Mesodermal cell (in vitro differentiated cells): ENCODE measurements around the gene ZIC3.

Experiments
- H3K27ac ChIP-seq: 2 replicates; pipeline ENCODE4 v1.7.0; 2013; ENCODE audit warnings: mild to moderate bottlenecking, low read depth, low read length, moderate library complexity; ENCODE audit not compliant: severe bottlenecking
- H3K36me3 ChIP-seq: 2 replicates; pipeline ENCODE4 v1.7.1; 2013; ENCODE audit warnings: mild to moderate bottlenecking, low read length, moderate library complexity; ENCODE audit not compliant: control insufficient read depth, insufficient read depth
- H3K4me1 ChIP-seq: one replicate; pipeline ENCODE4 v1.7.1; 2013; ENCODE audit warnings: mild to moderate bottlenecking, low read length; ENCODE audit not compliant: insufficient read depth, control insufficient read depth, poor library complexity, severe bottlenecking
- H3K4me3 ChIP-seq: 2 replicates; pipeline ENCODE4 v1.7.0; 2013; ENCODE audit warnings: low read length, control low read depth, mild to moderate bottlenecking; ENCODE audit not compliant: insufficient read depth, poor library complexity, severe bottlenecking; ENCODE audit errors: extremely low read depth
- H3K9me3 ChIP-seq: 2 replicates; pipeline ENCODE4 v1.7.1; 2013; ENCODE audit warnings: mild to moderate bottlenecking, low read length, moderate library complexity; ENCODE audit not compliant: control insufficient read depth
- WGBS, 2 experiments: methylation state at CpG; one replicate each; pipeline ENCODE4 v1.1.5; 2013; ENCODE audit warnings: missing lambda C conversion rate in 2 of 2; ENCODE audit not compliant: insufficient coverage in 2 of 2; 5-methylcytosine and 5-hydroxymethylcytosine counted together

ZIC3 gene

DNA sequence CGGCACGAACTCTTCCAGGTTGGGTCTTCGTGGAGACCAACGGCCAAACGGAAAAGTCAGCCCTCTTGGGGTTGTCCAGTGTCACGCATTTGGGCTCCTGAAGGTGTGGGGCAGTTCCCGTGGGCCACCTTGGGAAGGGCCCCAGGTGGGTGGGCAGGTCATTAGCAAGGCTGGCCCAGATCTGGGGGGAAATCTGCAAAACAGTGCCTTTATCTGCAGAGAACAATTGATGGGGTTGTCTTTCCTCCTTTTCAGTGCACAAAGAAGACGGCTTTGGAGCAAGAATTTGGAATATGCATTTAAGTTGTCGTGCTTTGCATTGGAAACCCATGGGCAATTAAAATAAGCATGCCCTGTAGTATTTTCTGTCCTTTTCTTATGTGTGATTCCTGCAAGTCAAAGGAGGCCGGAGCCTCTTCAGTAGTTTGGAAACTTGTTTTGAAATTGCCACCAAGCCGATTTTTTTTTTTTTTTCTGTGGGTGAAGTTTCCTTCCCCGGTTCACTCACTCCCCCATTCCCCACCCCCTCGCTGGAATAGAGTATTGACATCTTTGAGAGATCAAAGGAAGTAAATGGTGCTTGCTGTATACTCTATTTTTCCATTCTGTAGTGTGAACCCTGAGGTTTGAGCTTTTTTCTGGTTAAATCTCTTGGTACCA, 9.8 kb downstream of the ZIC3 start:
- Histone ChIP-seq H3K9me3 (no peaks in the 10 kb centered on the region), H3K27ac (no peak overlapping the region), H3K36me3 (no peaks in the 10 kb centered on the region), H3K4me1 (no peaks in the 10 kb centered on the region), H3K4me3 (no peak overlapping the region)
- WGBS, 2 experiments = 13 to 16% methylated on average over 2 to 3 of the region's 13 CpGs

DNA sequence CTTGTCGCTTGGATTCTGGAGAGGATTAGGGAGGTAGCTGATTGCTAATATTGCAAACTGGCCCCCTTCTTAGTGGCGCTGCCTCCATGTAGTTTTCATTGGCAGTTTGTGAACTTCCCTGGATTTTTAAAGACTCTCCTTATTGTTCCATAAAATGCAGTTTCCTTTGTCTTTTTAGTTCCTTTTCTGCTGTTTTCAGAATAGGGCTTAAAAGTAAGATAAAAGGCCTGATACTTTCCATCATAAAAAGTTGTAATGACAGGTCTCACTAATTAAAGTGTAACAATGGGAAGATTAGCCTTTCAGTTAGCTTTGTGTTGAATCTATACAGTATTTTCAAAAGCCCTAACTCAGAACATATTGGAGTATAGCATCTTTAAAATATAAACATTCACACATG, 21.2 kb downstream of the ZIC3 start:
- no CpG with 5 or more reads among the region's 2 CpGs for WGBS, 2 experiments
- Histone ChIP-seq H3K27ac (no peak overlapping the region), H3K36me3 (no peaks in the 10 kb centered on the region), H3K4me3 (no peak overlapping the region), H3K9me3 (no peaks in the 10 kb centered on the region), H3K4me1 (no peaks in the 10 kb centered on the region)

DNA sequence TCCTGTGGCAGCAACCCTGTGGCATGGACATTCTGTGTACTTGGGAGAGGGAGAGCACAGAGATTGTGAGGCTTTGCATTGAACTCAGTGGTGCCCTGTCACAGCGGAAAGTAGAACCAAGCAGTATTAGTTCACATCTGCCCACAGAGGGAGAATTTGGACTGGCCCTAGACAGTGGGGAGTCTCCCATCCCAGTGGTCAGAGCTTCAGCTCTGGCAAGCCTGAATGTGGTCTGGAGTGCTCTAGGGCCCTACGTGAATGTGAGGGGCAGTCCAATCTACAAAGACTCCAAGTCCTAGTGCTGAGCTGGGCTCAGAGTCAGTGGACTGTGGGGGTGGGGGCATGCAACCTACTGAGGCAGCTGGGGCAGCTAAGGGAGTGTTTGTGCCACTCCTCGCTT, 34.8 kb downstream of the ZIC3 start:
- H3K4me1 ChIP-seq = no peaks in the 10 kb centered on the region
- 89 to 100% methylated on average over 1 of the region's 3 CpGs for WGBS, 2 experiments
- H3K4me3 ChIP-seq = no peak overlapping the region
- H3K27ac ChIP-seq = no peak overlapping the region
- no peaks in the 10 kb centered on the region for H3K36me3 ChIP-seq
- H3K9me3 ChIP-seq = no peaks in the 10 kb centered on the region
